Measurements from ENCODE around the gene CCPG1.

GRCh38 chr15:55320963-55321362 lies 87.2 kb downstream of the CCPG1 start:
- no peak for TF ChIP-seq CTCF (IDR thresholded peaks at IDR 0.05)
- TF ChIP-seq POLR2A (IDR thresholded peaks at IDR 0.05) = no peak
